CD4-positive, alpha-beta T cell treated with Interleukin-17A for 4 hours (primary cell): ENCODE measurements around the gene AUTS2.

Experiments
- DNase-seq: peaks from one replicate; pipeline ENCODE4 v3.0.0-alpha.2; 2020; ENCODE audit warnings: mixed read lengths

AUTS2 gene

DNA sequence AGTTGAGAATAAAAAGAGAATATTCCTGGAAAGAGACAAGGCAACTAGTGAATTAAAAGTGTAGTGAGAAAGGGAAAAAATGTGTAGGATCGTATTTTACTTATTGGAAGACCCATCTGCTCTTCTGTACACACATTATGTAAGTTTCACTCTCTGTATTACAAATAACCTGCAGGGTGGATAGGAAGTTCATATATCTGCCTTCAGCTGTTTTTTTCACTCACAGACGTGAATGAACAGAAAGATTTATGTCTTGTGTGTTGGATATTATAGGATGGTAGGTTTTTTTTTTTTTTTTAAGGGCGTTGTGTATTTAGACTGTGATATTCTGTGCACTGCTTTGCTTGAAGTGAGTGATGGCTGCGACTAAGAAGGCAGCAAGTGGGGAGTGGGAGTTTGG, 266.5 kb downstream of the AUTS2 start:
- no peak for DNase-seq

DNA sequence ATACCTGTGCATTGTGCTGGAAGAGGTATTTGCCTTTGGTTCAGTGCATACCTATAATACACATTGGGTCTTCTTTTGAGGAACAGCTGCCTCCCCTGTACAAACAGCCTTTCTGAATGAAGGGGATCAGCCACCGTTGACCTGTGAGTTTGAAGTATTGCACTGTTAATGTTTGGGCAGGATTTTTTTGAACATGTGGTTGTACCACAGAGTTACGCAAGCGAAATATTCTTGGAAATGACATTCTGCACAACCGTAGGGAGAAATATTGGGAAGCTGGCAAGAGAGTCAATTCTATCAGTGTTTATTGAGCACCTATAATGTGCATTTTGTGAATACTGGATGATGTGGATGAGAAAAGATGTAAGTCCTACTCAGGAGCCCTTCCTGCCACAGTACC, 270.6 kb downstream of the AUTS2 start:
- DNase-seq: no peak

DNA sequence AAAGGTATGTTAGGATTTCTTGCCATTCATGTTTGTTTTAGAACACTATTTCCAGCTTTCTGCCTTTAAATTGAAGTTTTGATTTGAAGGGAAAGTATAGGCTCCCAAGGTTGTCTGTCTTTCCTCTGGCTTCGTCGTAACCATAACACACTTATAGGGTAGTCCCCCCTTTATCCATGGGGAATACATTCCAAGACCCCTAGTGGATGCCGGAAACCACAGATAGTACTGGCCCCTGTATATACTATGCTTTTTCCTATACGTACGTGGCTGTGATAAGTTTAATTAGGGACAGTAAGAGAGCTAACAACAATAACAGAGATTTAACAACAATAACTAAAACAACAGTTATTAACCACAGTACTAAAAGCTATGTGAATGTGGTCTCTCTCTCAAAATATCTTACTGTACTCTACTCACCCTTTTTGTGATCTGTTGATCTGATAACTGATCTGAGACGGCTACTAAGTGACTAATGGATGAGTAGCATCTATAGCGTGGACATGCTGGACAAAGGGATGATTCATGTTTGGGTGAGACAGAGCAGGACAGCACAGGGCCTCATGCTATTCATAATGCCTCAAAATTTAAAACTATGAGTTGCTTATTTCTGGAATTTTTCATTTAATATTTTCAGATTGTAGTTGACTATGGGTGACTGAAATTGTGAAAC, 273.1 kb downstream of the AUTS2 start:
- DNase-seq: no peak

DNA sequence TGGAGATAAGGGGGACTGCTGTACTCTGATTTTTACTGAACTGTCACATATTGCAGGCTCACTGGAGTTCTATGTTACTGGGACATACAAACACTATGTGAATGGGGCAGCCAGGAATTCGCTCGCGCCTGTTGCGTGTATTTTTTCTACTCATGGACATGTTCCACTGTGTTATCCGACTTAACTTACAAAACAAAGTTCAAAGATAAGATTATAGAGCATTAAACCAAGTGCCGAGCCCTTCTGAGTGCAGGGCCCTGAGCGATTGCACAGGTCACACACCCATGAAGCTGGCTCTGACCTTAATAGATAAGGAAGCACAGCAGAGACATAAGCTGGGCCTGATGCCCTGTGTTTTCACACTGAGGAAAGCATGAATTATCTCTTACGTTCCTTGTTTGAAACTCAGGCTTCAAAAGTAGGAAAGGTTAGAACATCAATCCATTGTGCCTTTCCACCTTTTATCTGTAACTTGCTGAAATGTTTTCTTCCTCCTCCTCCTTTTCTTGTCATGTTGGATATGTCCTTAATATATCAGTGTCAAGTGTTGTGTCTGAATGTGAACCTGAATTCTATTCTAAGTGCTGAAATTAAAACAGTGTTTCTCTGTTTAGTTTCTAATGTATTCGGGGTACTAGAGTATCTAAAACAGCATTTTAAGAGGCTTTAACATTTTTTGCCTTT, 273.8 kb downstream of the AUTS2 start:
- DNase-seq: no peak

DNA sequence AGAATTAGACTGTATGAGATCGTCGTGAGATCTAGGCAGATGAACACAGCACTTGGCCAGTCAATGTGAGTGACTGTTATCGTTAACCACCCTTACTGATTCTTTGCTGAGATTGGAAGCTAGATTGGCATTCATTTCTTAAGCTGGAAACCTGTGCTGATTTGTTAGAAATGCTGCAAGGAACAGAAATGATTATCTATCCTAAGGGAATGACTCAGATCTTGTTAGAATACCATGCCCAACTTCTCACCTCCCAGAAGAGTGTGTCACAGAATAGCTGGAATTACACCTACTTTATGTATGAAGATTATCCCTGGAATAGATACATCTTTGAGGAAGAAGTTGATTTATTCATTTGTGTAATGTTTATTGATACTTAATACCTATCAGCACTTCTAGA, 275.2 kb downstream of the AUTS2 start:
- DNase-seq: no peak

DNA sequence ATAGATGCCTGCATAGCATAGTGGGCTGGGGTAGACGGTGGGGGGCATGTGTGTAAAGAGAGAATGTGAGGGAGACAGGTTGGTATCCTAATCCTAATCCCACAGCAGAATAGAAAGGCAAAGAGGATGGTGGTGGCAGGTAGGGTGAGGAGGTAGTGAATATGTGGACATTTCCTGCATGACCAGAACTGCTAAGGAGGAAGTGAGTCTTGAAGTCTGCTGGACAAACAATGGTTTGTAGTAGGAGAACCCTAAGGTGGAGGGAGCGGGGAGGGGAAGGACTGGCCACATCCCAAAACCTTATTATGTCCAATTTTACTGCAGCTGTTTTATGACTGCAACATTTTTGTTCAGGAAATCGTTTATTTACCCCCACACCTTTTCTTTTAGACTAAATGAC, 279.7 kb downstream of the AUTS2 start:
- no peak for DNase-seq

DNA sequence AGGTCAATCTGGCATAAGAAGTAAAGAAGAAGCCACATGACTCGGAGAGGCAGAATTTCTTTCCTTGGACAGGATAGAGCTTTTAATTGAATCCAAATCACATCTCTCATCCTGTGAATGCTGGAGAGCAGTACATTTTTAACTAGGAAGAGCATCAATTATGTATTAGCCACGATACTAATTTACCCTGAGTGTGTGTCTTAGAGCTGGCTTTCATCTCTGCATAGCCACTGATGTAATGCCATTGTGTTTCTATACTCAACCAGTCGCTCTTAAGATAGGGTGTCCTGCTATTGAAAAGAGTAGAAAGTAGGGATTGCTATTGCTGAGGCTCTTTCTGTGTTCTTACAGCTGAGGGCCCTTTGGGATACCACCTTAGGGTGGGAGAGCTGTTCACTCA, 280.3 kb downstream of the AUTS2 start:
- no peak for DNase-seq

DNA sequence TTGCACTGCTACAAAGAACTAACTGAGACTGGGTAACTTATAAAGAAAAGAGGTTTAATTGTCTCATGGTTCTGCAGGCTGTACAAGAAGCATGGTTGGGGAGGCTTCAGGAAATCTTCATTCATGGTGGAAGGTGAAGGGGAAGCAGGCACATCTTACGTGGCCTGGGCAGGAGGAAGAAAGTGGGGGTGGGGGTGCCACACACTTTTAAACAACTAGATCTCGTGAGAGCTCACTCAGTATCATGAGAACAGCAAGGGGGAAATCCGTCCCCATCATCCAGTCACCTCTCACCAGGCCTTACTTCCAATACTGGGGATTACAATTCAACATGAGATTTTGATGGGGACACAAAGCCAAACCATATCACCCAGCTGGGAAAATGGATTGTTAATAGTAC, 281.7 kb downstream of the AUTS2 start:
- DNase-seq: no peak

DNA sequence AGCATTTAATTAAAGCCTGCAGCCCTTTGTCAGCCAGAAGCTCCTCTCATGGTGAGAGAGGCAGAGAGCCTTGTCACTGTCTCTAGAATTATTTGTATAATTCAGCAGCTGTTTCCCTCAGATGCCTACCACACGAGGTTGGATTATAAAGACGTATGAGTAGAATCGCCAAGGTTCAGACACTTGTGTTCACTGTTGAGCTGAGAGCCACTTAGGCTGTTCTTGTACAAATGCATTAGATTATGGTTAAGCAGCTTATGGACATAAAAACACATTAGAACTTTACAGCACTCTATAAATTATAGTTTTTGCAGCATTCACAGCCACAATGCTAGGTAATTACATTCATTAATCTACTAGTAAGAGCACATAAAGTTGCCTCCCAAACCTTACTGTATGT, 282.6 kb downstream of the AUTS2 start:
- no peak for DNase-seq

DNA sequence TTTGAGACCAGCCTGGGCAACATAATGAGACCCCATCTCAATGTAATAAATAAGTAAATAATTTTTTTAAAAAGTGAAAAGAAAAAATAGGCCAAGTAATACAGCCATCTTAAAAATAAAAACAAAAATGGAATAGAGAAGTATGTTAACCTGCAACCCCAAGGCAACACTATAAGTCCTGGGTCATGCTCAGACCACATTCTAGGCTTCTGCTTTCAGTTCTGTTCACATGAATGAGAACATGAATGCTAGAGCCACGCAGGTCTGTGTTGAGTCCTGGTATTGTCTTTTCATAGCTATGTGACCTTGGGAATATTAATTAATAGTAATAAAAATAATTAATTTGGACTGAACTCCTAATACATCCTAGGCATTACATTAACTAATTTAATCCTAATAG, 284.0 kb downstream of the AUTS2 start:
- no peak for DNase-seq

DNA sequence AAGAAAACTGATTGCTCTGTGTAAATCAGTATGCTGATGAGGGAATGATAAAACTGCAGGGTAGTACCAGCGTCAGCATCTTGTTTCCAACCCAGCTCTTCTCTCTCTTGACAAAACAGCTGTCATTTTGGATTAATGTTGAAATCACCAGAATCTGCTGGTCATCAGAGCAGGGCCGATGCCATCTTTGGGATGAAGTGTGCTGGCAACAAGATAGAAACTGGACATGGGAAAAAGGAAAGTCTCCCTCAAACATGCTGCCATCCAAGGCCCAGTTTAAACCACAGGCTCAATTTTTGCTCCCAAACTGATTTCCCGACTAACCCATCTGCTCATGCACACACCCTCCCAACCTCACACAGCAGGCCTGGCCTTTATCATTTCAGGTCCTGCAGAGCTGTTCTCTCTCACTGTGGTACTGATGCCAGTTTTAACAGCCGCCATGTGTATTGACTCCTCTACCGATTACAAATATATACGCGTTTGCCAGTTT, 285.2 kb downstream of the AUTS2 start:
- DNase-seq: no peak

DNA sequence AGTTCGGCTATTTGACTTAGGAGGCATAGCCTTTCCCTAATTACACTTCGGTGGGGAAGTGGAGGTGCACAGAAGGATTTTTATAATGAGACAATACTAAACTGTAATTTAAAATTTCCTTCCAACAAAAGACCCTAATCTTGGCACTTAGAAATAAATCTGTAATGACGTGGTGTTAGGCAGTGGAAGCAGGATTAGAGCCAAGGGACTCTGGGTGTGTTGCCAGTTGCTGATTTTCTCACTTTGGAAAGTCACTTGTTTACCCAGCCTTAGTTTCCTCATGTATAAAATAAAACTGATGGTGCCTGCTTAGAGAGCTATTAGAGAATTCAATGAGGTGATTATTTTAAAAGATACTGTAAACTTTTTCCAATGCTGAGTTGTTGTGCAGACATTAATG, 287.2 kb downstream of the AUTS2 start:
- no peak for DNase-seq

DNA sequence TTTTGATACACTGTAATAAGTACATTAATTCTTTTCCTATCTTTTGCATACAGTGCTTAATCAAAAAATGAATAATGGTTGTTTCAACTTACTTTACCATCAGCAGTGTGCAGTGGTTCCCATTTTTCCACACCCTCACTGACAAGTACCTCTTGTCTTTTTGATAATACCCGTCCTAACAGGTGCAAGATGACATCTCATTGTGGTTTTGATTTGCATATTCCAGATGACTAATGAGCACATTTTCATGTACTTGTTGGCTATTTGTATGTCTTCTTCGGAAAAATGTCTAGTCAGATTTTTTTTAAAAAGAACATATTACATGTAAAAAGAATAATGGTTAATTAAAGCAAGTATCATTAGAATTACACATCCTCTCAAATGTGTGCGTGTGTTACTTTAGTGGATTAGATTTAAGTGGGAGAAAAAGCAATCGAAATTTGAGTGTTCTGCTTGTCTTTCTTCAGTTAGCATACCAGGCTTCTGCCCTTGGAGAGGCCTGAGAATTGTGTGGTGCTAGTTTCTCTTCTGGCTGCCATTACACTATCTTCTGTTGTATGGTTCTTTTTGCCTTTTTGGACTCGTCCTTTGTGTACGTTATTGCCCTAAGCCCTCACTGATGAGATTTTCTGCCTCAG, 291.2 kb downstream of the AUTS2 start:
- no peak for DNase-seq

DNA sequence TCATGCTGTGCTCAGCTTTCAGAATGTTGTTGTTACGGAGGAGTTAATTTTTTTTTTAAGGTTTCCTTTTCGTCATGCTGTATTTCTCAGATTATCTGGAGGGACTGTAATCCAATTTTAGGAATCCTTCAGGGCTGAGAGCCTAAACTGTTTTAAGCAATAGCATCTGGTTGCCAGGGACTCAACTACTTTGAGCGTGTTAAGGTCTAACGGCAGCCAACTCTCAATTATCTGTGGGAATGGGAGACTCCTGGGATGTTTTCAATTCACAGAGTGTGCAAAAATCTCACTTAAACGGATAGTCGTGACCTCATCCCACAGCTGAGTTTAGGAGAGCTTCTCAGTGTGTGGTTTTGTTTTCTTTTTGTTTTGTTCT, 291.7 kb downstream of the AUTS2 start:
- DNase-seq: no peak

DNA sequence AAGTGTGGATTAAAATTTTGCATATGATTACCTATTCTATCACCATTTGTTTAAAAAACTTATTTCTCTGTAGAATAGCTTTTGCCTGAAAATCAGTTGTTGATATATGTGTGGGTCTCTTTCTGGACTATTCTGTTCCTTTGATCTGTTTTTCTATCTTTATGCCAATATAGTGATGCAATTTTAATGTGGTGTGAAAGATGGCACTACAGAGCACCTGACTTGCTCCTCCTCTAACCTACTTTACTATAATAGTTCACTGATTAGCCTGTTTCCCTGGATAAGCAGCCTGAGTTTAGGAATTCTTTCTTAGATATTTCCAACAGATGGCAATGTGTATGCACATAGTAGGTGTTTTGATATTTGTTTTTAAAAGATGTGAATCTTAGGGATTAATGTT, 294.5 kb downstream of the AUTS2 start:
- DNase-seq: no peak

DNA sequence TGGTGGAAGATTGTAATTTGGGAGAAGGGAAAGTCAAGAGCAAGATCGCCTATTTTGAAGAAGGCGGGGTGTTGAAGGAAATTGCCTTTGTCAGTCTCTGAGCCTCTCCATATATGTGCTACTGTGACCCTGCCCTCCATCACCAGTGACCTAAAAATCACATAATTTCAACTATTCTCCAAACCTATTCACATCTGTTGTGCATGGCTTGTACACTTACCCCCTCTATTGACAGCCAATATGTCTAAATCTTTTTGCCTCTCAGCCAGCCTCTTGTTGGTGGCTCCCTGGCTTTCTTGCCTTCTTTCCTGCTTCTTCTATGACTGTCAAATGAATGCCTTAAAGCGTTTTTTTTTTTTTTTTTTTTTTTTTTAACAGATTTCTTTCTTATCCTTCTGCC, 295.6 kb downstream of the AUTS2 start:
- DNase-seq: no peak

DNA sequence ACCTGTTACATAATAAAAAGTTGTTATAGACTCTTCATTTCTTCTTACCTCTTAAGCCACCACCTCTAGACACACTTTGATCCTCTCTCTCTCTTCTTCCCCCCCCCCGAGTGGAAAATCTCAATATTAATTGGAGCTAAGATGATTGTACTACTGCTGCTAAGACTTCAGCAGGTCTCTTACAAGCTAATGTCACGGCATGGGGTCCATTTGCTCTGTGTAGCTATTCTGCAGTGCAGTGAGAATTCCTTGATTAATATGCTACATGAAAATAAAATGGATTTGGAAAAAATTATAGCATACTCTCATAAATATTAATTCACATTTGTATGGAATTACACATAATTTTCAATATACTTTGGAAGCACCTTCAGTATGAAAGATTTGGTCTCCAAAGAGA, 297.2 kb downstream of the AUTS2 start:
- DNase-seq: no peak

DNA sequence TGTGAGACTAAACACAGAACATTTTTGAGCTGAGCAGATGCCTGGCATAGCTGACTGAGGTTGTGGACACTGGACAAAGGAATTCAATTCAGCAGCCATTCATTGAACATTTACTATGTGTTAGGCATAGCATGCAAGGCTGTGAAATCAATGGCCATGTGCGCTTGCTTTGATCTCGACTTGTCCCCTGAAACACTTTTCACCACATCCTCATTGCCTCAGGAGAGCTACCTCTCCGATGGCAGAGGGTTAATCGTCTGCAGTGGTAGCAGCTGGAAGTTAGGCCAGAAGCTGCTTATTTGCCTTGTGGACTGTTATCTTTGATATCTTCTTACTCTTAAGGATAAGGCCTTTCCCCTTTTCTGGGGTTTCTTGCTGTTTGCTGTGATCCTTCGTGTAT, 297.8 kb downstream of the AUTS2 start:
- DNase-seq: no peak

DNA sequence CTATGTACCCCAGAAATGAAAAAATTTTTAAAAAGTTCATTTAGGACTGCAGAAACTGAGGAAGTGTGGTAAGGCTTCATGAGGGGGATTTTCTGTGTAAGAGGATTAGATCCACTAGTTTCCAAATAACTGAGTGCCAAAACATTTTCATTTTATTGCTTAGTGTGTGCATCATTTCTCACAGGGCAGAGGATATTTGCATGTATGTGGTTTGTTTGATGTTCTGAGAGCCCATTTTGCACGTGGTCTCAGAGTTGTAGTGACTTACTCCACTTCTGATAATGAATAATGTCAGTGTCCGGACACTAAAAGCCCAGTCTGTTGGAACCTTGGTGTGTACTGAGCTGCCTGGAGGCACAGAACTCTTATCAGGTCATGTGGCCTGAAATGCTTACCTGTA, 299.9 kb downstream of the AUTS2 start:
- DNase-seq: no peak

DNA sequence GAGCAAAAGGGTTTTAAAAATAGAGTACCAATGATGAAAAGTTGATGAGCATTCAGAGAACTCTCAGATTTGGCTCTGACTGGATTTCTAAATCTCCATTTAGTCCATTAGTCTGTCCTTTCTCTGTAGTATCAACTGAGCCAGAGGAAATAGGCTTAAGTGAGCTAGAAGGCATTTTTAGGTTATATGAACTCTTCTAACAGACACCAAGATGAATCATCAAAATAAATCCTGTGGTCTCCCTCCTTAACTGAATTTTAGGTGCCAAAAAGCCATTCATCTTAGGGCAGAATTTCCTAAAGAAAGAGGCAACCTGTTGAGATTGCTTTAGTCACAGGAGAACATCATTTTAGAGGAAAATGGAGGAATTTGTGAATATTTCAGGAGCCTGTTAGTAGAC, 305.1 kb downstream of the AUTS2 start:
- no peak for DNase-seq

DNA sequence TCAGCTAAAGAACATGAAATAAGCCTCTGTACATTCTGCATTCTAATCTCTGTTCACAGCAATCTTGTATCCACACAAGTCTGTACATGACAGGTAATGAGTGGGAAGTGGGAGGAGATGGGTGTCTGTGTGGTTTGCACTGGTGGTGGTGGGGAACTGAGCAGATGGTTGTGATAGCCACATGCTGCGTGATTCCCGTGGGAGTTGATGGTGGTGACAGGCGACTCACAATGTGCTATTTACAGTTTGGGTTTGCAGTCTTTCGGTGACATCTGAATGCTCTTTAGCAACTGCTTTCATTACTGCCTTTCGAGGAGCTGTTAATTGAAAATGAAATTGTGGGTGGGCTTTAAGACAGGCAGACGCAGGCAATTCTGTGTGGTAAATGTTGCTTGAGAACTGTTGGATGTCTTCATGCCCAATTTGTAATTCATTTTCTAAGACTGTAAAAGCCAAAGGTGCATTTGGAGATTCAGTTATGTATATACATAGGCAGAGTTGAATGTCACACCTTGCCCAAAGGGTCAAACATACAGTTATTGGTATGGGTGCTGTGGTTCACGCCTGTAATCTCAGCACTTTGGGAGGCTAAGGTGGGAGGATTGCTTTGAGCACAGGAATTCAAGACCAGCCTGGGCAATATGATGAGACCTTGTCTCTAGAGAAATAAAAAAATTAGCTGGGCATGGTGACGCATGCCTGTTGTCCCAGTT, 308.2 kb downstream of the AUTS2 start:
- DNase-seq: no peak

DNA sequence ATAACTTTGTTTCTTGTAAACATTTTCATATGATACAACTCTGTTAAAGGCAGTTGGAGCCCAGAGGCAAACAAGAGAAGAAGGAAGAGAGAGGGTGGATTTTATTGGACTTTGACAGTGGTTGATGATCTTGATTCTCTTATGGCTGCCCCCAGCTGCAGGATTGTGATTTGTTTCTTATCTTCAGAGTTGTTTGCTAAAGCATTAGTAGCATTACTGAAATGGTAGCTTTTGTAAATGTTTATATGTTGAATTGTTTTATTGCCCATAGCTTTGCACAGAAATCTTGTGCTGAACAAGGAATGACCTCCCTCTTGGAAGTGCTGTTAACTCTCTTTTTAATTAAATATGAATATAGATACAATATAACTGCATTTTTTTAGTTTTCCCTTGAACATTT, 309.4 kb downstream of the AUTS2 start:
- DNase-seq: no peak

DNA sequence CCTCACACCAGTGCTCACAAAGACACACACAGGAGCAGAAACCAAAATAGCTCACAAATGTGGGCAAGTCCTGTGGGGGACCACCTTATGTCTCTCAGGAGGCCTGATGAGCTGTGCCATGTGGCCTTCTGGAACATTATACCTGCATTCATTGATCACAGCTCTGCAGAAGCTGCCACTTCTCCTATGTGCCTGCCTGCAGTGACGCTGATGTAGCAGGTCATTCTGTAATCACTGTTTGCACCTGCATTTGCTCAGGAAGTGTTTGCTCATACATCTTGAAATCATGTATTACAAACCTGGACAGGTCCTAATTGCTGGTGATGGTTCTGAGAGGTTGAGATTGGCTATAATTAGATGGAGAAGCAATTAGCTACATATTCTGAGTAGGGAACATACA, 310.2 kb downstream of the AUTS2 start:
- DNase-seq: no peak

DNA sequence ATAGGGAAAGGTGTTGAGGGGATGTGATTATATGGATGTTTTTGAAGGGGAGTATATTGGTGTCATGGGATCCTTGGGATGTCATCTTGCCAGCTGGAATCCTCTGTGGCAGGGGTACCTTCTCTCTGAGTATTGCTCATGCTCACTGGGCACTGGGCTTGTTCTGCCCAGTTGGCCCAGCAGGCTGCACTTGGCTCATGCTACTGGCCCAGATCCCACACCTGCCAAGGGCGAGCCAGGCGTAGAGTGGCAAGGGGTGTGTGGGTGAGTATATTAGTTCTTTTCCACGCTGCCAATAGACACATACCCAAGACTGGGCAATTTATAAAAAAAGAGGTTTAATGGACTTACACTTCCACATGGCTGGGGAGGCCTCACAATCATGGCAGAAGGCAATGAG, 311.9 kb downstream of the AUTS2 start:
- DNase-seq: no peak
